Stimulated activated CD4-positive, alpha-beta T cell treated with anti-CD3 and anti-CD28 coated beads, TNF-alpha, amount 100 ng/mL, for 4 hours (primary cell): ENCODE data around the gene RB1.
"Not testable (repeated sequence)": the region's sequence is repeated elsewhere in the genome, so short reads cannot be mapped to it uniquely, and the experiment has no call there.

Experiments used
- DNase-seq, 3 experiments: peaks; one replicate each; pipeline ENCODE4 v3.0.0-alpha.2; 2020; ENCODE audit warnings: low read depth in 3 of 3

RB1 gene

GRCh38 chr13:48349525-48349924, 46.0 kb downstream of the RB1 start:
- DNase-seq = no peak

DNA sequence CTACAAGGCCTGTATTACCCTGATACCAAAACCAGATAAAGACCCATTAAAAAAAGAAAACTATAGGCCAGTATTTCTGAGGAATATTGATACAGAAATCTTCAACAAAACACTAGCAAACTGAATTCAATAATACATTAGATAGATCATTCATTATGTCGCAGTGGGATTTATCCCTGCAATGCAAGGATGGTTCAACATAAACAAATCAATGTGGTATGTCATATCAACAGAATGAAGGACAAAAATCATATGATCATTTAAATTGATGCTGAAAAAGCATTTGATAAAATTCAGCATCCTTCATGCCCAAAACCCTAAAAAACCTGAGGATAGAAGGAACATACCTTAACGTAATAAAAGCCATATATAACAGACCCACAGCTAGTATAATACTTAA, 50.0 kb downstream of the RB1 start:
- no peak for DNase-seq

DNA sequence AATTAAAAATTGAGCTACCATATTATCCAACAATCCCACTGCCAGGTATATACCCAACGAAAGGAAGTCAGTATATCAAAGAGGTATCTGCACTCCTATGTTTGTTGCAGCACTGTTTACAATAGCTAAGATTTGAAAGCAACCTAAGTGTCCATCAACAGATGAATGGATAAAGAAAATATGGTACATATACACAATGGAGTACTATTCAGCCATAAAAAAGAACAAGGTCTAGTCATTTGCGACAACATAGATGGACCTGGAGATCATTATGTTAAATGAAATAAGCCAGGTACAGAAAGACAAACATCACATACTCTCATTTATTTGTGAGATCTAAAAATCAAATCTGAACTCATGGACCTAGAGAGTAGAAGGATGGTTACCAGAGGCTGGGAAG, 52.0 kb downstream of the RB1 start:
- DNase-seq = not testable (repeated sequence)

GRCh38 chr13:48356750-48357149, 53.2 kb downstream of the RB1 start:
- DNase-seq = no peak

GRCh38 chr13:48369988-48370387, 66.4 kb downstream of the RB1 start:
- no peak for DNase-seq

- DNase-seq = no peak
Measured at GRCh38 chr13:48370815-48371214, 67.3 kb downstream of the RB1 start.

DNA sequence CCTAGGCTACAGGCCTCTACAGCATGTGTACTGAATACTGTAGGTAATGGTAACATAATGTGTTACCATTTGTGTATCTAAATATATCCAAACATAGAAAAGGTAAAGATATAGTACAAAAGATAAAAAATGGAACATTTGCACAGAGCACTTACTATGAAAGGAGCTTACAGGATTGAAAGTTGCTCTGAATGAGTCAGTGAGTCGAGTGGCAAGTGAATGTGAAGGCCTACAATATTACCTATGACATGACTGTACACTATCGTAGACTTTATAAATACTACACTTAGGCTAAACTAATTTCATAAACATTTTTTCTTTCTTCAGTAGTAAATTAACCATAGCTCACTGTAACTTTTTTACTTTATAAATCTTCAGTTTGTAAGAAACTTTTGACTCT, 74.3 kb downstream of the RB1 start:
- no peak for DNase-seq

- DNase-seq = no peak
Measured at GRCh38 chr13:48380581-48380980, 77.0 kb downstream of the RB1 start.

DNA sequence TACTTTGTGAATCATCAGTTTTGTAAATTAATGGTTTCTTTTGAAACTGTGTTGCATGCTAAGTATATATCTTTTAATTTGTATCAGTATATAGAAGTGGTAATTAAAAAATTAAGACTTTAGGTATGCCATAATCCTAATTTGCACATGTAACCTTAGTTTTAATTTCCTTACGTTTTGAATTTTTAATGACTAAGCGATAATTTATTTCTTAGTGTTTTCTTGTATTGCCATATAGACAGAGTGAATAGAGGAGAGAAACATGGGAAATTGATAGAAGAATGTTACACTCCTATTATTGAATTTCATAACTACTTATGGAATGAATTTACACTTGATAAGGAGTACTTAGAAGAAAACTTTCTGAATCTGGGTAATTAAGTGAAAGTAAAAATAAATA, 79.8 kb downstream of the RB1 start:
- no peak for DNase-seq

- DNase-seq = no peak
Measured at GRCh38 chr13:48386816-48387215, 83.3 kb downstream of the RB1 start.

- DNase-seq = no peak
Measured at GRCh38 chr13:48391257-48391656, 87.7 kb downstream of the RB1 start.

DNA sequence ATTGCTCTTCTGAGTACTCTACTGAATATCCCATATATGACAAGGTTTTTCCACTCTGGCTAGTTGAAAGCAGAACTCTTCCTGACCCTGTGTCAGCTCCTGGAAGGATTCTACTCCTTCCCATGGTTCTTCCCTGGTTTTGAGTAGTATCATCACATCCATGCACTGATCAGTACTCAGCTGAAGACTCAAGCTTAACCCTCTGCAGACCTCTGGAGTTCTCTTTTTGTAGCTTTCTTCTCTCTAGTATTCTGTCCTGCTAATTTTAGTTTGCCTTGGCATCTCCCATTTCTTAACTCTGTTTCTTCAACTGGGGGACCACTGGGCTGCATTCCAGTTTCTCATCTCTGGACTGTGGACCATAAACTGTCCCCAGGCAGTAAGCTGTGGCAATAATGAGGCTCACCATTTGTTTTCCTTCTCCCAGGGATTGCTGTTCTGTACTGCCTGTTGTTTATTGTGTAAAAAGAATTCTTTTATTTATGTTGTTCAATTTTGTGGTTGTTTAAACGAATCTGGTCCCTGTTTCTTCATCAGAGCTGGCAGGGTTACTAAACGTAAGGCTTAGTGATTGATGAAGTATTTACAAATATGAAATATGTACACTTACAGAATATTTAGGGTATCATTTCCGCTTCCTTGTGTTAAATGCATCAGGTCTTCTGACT, 89.6 kb downstream of the RB1 start:
- DNase-seq = no peak

- DNase-seq = no peak
Measured at GRCh38 chr13:48393698-48394085, 90.1 kb downstream of the RB1 start.

- DNase-seq = no peak
Measured at GRCh38 chr13:48397744-48398143, 94.2 kb downstream of the RB1 start.

DNA sequence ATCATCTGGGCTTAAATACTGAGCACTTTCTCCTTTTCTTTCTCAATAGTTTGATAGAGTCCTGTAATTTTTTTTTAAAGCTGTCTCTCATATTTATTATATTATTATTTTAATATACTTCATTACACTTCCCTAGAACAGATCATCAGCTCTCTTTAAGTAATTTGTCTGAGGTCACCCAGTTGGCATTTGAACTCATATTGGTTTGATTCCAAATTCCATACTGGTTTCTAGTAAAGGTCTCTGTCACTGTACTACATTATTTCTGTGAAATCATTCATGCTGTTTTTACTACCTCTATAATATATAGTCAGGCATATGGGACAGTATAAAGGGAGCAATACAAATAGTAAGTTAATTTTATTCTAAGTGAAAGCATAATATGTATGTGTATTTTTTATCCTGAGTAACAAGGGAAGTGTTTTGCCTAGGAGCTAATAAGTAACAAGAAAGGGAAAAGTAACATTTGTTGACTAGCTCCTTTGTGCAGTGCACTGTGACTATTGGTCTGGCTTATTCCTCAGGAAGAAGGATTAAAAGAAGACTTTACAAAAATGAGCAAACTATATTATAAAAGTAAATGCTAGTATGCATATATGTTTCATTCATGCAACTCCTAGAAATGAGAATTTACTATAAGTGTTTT, 95.0 kb downstream of the RB1 start:
- no peak for DNase-seq

- no peak for DNase-seq
Measured at GRCh38 chr13:48400090-48400694, 96.6 kb downstream of the RB1 start.

DNA sequence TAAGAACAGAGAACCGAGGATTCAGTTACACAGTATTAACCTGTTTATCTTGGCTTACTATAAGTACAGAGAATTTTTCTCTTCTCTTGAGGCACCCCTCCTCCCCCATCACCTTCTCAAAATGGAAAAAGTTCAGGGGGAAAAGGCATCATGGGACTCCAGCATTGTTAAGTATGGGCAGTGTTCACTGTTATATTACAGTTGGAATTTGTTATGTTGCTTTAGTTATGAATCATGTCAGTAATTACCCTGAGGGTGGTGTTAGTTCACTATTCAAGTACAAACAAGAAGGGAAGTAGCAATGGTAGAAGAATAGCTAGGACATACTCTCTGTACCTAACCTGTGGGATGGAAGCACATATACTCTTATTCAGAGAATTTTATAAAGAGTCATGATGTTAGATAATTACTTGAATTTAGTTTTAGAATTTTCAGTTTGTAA, 97.3 kb downstream of the RB1 start:
- no peak for DNase-seq

GRCh38 chr13:48401480-48401879, 97.9 kb downstream of the RB1 start:
- DNase-seq = no peak

- DNase-seq = no peak
Measured at GRCh38 chr13:48402325-48402932, 98.9 kb downstream of the RB1 start.

DNA sequence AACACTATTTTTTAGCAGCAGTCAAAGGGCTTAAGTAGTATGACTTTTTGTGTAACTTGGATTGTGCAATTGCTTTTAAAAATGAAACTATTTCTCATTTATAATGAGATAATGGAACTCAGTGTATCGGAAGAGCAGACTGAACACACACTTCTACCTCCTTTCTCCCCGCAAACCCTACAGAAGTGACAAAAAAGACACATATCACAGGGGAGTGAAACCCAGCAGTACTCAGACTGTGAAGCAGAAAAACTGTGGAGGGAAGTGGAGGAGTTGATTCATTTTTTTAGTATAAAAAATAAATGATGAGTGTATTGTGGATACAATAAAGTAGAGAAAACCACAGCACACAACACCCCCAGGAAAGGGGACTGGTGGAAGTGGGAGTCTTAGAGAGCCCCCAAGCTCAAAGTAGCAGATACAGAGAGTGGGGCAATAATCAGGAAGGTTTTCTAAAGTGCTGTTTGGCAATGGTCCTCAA, 99.6 kb downstream of the RB1 start:
- DNase-seq = no peak

DNA sequence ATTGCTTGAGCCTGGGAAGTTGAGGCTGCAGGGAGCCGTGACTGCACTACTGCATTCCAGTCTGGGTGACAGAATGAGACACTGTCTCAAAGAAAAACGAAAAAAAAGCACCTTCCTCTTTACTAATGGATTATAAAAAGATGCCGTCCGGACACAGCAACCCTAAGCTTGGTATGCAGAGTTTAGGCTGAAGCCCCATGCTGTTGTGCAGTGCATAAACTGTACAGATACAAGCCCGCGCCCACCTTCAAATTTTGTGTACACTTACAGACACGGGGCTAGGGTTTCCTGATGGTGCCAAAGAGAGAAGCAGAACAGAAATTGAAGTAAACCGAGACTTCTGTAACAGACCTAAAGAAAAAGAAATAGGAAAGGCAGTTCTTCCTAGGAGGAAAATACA, 100.4 kb downstream of the RB1 start:
- DNase-seq = no peak

- DNase-seq = no peak
Measured at GRCh38 chr13:48404952-48405351, 101.4 kb downstream of the RB1 start.

DNA sequence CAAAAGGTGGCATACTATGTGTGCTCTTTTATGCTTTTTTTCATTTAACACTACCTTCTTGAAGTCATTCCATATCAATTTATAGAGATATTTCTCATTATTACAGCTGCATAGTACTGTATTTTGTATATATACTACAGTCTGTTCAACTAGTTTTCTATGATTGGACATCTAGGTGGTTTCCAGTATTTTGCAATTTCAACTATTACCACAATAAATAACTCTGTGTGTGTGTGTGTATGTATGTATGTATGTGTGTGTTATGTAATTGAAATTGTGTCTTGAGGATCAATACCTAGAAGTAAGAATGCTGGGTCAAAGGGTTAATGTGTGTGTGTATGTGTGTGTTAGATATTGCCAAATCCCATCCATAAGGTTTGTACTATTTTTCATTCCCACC, 102.3 kb downstream of the RB1 start:
- no peak for DNase-seq
